Mammary epithelial cell (primary cell): ENCODE measurements around the gene SLC25A11.

Source experiments
- EZH2 ChIP-seq: IDR thresholded peaks from 2 replicates; pipeline ENCODE4 v1.6.1; 2012; ENCODE audit warnings: low read length, inconsistent platforms, borderline replicate concordance
- TF ChIP-seq, protein P1 (sequence below), 2 donors: IDR thresholded peaks in 1 of 2; conservative IDR thresholded peaks in 1 of 2; 2 replicates each; pipeline ENCODE4 v1.5.1; 2011 to 2012; ENCODE audit warnings: inconsistent platforms in 2 of 2, low read length in 2 of 2, mild to moderate bottlenecking in 2 of 2, control low read depth in 1 of 2, low read depth in 1 of 2; ENCODE audit not compliant: insufficient read depth in 1 of 2; ENCODE audit errors: extremely low read depth in 1 of 2

DNA sequence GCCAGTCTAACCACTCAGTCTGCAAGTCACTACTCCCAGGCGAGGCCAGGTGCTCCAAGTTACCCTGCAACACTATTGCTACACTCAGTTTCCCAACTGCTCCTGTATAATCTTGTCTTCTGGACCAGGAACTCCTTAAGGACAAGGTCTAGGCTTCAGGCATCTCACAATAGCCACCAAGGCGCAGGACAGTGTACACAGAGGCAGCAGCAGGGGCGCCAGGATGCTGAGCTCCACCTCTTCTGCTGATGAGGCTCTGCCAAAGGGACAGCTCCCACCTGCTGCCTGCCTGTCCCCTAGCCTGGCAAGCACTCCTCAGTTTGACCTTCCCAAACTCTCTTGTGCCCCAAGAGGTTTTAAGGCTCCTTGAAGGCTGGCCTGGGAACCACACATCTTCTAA, 3.4 kb downstream of the SLC25A11 start:
- TF ChIP-seq, protein P1, sequence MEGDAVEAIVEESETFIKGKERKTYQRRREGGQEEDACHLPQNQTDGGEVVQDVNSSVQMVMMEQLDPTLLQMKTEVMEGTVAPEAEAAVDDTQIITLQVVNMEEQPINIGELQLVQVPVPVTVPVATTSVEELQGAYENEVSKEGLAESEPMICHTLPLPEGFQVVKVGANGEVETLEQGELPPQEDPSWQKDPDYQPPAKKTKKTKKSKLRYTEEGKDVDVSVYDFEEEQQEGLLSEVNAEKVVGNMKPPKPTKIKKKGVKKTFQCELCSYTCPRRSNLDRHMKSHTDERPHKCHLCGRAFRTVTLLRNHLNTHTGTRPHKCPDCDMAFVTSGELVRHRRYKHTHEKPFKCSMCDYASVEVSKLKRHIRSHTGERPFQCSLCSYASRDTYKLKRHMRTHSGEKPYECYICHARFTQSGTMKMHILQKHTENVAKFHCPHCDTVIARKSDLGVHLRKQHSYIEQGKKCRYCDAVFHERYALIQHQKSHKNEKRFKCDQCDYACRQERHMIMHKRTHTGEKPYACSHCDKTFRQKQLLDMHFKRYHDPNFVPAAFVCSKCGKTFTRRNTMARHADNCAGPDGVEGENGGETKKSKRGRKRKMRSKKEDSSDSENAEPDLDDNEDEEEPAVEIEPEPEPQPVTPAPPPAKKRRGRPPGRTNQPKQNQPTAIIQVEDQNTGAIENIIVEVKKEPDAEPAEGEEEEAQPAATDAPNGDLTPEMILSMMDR (conservative IDR thresholded peaks at IDR 0.05 in 1 of 2, IDR thresholded peaks at IDR 0.05 in 1 of 2; ENCODE audit: extremely low read depth in 1 of 2, insufficient read depth in 1 of 2, low read depth in 1 of 2, low read length in 2 of 2) = no peak
- TF ChIP-seq EZH2 = no peak
